Keratinocyte (primary cell): Measurements from ENCODE around the gene JSRP1. TPM values are rescaled to one million over a fixed set of nuclear protein-coding genes. Genes with fewer than 3 reads are reported as not detected.

Experiments
- DNase-seq: peaks from one replicate; pipeline ENCODE4 v3.0.0-alpha.2; 2011; ENCODE audit warnings: low read depth, missing footprints, low spot score
- FAIRE-seq: peaks from 2 replicates; lab custom pipeline; 2011; peaks lifted over from hg19 to GRCh38; lab: Jason Lieb, UNC
- H2AFZ ChIP-seq: 2 replicates; pipeline ENCODE4 v1.6.0; 2012; ENCODE audit warnings: low read length, control low read depth, inconsistent platforms; ENCODE audit not compliant: control insufficient read depth
- H3K27ac ChIP-seq: 2 replicates; pipeline ENCODE4 v1.5.1; 2011; ENCODE audit warnings: low read length; ENCODE audit not compliant: control insufficient read depth, insufficient read depth
- H3K27me3 ChIP-seq: 3 replicates; pipeline ENCODE4 v1.6.0; 2011; ENCODE audit warnings: low read length; ENCODE audit not compliant: control insufficient read depth, insufficient read depth; ENCODE audit errors: extremely low read depth
- H3K36me3 ChIP-seq, 2 experiments: 2 replicates in 1 of 2; 3 replicates in 1 of 2; pipeline ENCODE4 v1.5.1; 2011; ENCODE audit warnings: low read length in 2 of 2, mild to moderate bottlenecking in 1 of 2; ENCODE audit not compliant: control insufficient read depth in 2 of 2, insufficient read depth in 2 of 2; ENCODE audit errors: extremely low read depth in 1 of 2
- H3K4me1 ChIP-seq: 3 replicates; pipeline ENCODE4 v1.5.1; 2011; ENCODE audit warnings: low read length; ENCODE audit not compliant: control insufficient read depth, insufficient read depth; ENCODE audit errors: extremely low read depth
- H3K4me2 ChIP-seq: 3 replicates; pipeline ENCODE4 v1.6.0; 2011; ENCODE audit warnings: low read depth, low read length; ENCODE audit not compliant: control insufficient read depth, insufficient read depth; ENCODE audit errors: extremely low read depth
- H3K4me3 ChIP-seq, 3 experiments: fragments of 200-600 bp in 1 of 3; sonication (generic) in 1 of 3; 2 replicates in 2 of 3; 3 replicates in 1 of 3; pipeline ENCODE4 v1.5.1; 2011 to 2016; ENCODE audit warnings: low read length in 3 of 3, mild to moderate bottlenecking in 3 of 3, control low read depth in 2 of 3, inconsistent platforms in 1 of 3, low read depth in 1 of 3, mixed read lengths in 1 of 3, mixed run types in 1 of 3, moderate library complexity in 1 of 3; ENCODE audit not compliant: control insufficient read depth in 2 of 3, insufficient read depth in 2 of 3; ENCODE audit errors: extremely low read depth in 1 of 3
- H3K79me2 ChIP-seq: 2 replicates; pipeline ENCODE4 v1.6.0; 2012; ENCODE audit warnings: low read length; ENCODE audit not compliant: control insufficient read depth, insufficient read depth
- H3K9ac ChIP-seq: 3 replicates; pipeline ENCODE4 v1.6.0; 2011; ENCODE audit warnings: low read length; ENCODE audit not compliant: control insufficient read depth, insufficient read depth; ENCODE audit errors: extremely low read depth
- H3K9me1 ChIP-seq: 3 replicates; pipeline ENCODE4 v1.6.0; 2011; ENCODE audit warnings: low read length; ENCODE audit not compliant: control insufficient read depth, insufficient read depth; ENCODE audit errors: extremely low read depth
- H3K9me3 ChIP-seq: 2 replicates; pipeline ENCODE4 v1.5.1; 2012; ENCODE audit warnings: low read depth, low read length; ENCODE audit not compliant: control insufficient read depth
- H4K20me1 ChIP-seq: 3 replicates; pipeline ENCODE4 v1.6.0; 2011; ENCODE audit warnings: low read length; ENCODE audit not compliant: control insufficient read depth, insufficient read depth; ENCODE audit errors: extremely low read depth
- EZH2 ChIP-seq: IDR thresholded peaks from one replicate; pipeline ENCODE4 v1.6.1; 2012; ENCODE audit warnings: inconsistent platforms, mild to moderate bottlenecking, low read length, moderate library complexity
- dilution Hi-C: fragments of 300-500 bp; cut with MboI; formaldehyde crosslinking; loops from one replicate; pipeline ENCODE4 v1.7.0; 2020; ENCODE audit warnings: low sequenced_read_pairs; ENCODE audit not compliant: extremely low pct_ligation_motif_present
- polyA plus RNA-seq, 5 experiments: library from polyadenylated mRNA; depleted of rRNA in 3 of 5; stranded (reverse) in 3 of 5; stranded (forward) in 1 of 5; unstranded in 1 of 5; fragments of >200 nt; gene quantifications; 1 replicate in 1 of 5; 2 replicates in 3 of 5; 3 replicates in 1 of 5; pipeline versions ENCODE4 v1.2.1 to v1.2.3, GENCODE V29; 2011 to 2012; ENCODE audit warnings: missing spikeins in 2 of 5, low read depth in 1 of 5, low replicate concordance in 1 of 5
- TF ChIP-seq, protein P1 (sequence below), 3 experiments: IDR thresholded peaks in 1 of 3; conservative IDR thresholded peaks in 1 of 3; optimal IDR thresholded peaks in 1 of 3; 2 replicates in 2 of 3; 3 replicates in 1 of 3; pipeline versions ENCODE3 to v1.5.1; 2011; ENCODE audit warnings: low read length in 3 of 3, mild to moderate bottlenecking in 3 of 3, moderate library complexity in 2 of 3, control low read depth in 1 of 3, inconsistent platforms in 1 of 3; ENCODE audit not compliant: insufficient read depth in 2 of 3; ENCODE audit errors: extremely low read depth in 1 of 3

The JSRP1 gene
- polyA plus RNA-seq, 1 donor (not counting 4 experiments of a cell fraction or from before 2014, with no cell fraction given) = not detected

DNA sequence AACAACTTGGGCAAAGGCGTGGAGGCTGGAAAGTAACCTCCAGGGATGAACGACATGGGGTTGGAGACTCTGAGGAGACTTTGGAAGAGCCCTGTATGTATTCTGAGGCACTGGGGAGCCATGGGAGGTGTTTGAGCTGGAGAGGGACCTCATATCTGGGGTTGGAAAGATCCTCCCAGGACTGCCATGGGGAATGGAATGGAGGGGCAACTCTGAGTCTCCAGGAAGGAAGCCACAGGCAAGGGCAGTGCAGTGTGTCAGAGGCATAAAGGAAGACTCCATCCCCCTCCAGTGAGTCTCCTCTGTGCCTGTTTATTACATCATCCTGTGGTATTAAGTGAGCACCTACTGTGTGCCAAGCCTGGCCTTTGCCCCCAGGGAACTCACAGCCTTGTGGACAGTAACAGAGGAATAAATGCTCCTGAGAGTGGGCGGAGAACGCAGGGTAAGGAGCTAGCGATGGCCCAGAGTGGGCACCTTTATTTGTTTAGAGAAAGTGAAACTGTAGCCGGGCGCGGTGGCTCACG lies 18.0 kb upstream of the JSRP1 start:
- TF ChIP-seq, protein P1, sequence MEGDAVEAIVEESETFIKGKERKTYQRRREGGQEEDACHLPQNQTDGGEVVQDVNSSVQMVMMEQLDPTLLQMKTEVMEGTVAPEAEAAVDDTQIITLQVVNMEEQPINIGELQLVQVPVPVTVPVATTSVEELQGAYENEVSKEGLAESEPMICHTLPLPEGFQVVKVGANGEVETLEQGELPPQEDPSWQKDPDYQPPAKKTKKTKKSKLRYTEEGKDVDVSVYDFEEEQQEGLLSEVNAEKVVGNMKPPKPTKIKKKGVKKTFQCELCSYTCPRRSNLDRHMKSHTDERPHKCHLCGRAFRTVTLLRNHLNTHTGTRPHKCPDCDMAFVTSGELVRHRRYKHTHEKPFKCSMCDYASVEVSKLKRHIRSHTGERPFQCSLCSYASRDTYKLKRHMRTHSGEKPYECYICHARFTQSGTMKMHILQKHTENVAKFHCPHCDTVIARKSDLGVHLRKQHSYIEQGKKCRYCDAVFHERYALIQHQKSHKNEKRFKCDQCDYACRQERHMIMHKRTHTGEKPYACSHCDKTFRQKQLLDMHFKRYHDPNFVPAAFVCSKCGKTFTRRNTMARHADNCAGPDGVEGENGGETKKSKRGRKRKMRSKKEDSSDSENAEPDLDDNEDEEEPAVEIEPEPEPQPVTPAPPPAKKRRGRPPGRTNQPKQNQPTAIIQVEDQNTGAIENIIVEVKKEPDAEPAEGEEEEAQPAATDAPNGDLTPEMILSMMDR (optimal IDR thresholded peaks at IDR 0.05 in 1 of 3, IDR thresholded peaks at IDR 0.05 in 1 of 3, conservative IDR thresholded peaks at IDR 0.05 in 1 of 3; ENCODE audit: extremely low read depth in 1 of 3, insufficient read depth in 2 of 3, low read length in 3 of 3) = no peak
- no peak for TF ChIP-seq EZH2
- Histone ChIP-seq H3K79me2 (peaks cover 44% of the 10 kb centered on the region), H3K9me1 (no peaks in the 10 kb centered on the region), H3K36me3 (peaks cover 13 to 16% of the 10 kb centered on the region in 2 experiments), H2AFZ (no peak overlapping the region), H4K20me1 (peaks cover 33% of the 10 kb centered on the region), H3K9ac (no peak overlapping the region), H3K27ac (no peak overlapping the region), H3K4me1 (peaks cover 15% of the 10 kb centered on the region), H3K4me3 (no peak overlapping the region), H3K4me2 (no peak overlapping the region), H3K9me3 (no peaks in the 10 kb centered on the region), H3K27me3 (no peaks in the 10 kb centered on the region)
- DNase-seq = no peak
- no peak for FAIRE-seq
- dilution Hi-C loops = no loop called here

DNA sequence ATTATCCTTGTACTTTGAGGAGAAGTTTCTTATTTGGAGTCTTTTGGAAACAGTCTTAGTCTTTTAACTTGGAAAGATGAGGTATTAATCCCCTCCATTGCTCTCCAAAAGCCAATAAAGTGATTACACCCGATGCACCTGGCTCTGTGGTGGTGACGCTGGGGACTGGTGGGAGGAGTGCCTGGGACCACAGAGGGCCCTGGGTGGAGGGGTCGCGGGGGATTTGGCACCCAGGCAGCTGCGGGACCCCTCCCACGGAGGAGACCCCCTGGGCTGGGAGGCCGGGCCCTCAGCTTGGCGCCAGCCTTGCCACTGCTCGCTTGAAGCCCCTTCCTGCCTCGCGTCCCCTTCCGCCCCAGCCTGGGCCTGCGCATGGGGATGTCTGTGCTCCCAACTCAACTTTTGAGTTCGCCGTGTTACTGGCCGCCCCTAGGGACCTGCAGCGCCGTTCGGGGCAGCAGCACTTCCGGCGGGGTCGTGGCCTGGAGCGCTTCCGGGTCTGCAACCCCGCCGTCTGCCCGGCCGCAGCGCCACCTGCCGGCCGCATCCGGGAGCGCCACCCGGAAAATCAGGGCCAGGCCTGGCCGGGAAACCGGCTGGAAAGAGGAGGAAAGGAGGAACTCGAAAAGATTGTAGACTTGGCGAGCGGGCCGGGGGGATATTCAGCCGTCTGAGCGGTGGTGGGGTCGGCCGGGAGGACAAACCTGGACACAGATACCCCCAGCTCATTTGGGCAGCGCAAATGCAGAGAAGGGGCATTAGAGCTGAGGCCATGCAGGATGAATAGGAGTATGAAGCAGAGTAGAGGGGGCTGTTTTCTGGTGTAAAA lies 17.4 kb upstream of the JSRP1 start:
- H3K9me3 ChIP-seq = no peaks in the 10 kb centered on the region
- H3K4me2 ChIP-seq = peak overlapping the region; percentile 62
- no peak for TF ChIP-seq EZH2
- TF ChIP-seq, protein P1 (optimal IDR thresholded peaks at IDR 0.05 in 1 of 3, IDR thresholded peaks at IDR 0.05 in 1 of 3, conservative IDR thresholded peaks at IDR 0.05 in 1 of 3; ENCODE audit: extremely low read depth in 1 of 3, insufficient read depth in 2 of 3, low read length in 3 of 3) = peak; percentile 78 to 91 (median 80)
- peaks cover 13 to 16% of the 10 kb centered on the region in 2 experiments for H3K36me3 ChIP-seq
- H2AFZ ChIP-seq = no peak overlapping the region
- H3K4me3 ChIP-seq = no peak overlapping the region
- H3K4me1 ChIP-seq = peaks cover 17% of the 10 kb centered on the region
- H3K79me2 ChIP-seq = peaks cover 44% of the 10 kb centered on the region
- H3K9ac ChIP-seq = peak overlapping the region; percentile 41
- peaks cover 33% of the 10 kb centered on the region for H4K20me1 ChIP-seq
- H3K9me1 ChIP-seq = no peaks in the 10 kb centered on the region
- DNase-seq (no peak), FAIRE-seq (peak; percentile 69)
- no peak overlapping the region for H3K27ac ChIP-seq
- dilution Hi-C loops = no loop called here
- H3K27me3 ChIP-seq = no peaks in the 10 kb centered on the region
